ENCODE results near the gene SNAP29.
"Not testable (repeated sequence)": the region's sequence is repeated elsewhere in the genome, so short reads cannot be mapped to it uniquely, and the experiment has no call there.

SNAP29 gene

DNA sequence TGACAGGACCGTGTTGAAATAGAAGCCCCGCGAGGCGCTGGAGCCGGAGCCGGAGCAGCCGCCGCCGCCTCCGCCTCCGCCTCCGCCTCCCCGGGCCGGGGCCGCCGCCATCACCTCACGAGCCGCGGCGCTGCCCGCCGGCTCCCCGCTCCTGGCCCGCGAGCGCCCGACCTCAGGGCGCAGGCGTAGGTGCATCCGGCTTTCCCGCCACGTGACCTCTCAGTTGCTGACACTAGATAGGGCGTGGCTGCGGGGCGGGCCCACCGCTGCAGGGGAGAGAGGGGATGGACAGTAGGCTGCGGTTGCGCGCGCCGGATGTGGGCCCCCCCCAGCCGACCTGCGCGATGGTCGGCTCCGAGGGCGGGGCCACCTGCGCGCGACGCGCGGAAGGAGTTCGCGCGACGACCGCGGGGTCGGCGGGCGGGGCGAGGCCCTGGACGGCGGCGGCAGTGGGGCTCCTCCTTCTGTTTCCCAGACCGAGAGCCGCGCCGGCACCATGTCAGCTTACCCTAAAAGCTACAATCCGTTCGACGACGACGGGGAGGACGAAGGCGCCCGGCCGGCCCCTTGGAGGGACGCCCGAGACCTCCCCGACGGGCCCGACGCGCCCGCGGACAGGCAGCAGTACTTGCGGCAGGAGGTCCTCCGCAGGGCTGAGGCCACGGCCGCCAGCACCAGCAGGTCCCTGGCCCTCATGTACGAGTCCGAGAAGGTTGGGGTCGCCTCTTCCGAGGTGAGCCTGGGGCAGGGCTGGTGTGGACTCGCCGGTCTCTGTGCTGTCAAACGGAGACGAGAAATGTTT is at the start of gene SNAP29, which contains the start of gene PI4KA:
TSS of gene SNAP29 (plus strand) at position 393 of the 802 bp plus-strand sequence. CDS start at position 497, 104 bp downstream.
TSS of gene PI4KA (minus strand) at position 197 of the 802 bp plus-strand sequence. CDS start at position 111, 86 bp downstream.
- peak; percentile 97 for DNase-seq (ENCODE audit: low spot score)

DNA sequence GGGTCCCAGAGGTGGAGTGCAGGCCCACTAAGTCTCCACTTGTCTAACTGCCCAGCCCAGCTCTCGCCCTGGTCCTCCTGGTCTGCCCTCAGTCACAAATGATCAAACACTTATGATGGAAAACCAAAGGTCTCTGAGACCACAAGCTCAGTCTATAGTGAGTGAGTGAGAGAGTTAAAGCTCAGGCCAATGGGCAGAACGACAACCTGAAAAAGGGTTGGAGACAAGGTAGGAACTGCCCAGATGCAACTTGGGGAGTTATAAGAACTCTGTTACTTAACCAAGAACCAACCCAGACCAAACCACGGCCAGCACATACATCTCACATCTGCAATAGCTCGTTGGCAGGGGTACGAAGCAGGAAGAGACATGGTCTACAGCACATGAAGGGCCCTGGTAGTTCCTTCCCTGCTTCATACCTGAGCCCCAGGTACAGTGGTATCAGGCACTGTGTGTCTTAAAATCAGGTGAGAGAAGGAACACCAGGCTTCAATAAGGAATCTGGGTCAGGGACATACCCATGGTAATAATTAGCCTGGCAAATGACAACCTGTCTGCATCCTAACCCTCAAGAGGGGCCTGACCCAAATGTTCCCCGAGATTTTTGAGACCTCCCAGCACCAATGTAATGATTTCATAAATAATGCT is 49.1 kb upstream of the SNAP29 start:
- DNase-seq (ENCODE audit: low spot score) = no peak

DNA sequence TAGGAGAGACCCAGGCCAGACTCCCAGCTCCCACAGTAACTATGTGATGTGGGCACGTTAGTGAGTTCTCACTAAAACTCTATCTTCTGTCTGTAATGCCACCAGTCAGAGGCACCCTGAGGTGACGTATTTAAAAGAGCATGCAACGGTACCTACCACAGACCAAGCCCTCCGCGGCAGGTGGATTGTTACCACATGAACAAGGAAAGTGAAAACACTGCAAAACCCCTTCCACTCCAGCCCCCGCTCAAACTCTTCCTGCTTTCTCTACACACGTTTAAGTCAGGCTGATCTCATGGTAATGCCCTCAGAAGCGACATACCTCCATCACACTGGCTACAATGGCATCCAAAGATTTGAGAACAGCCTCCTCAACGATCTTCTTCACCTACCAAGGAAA is 48.2 kb upstream of the SNAP29 start:
- DNase-seq (ENCODE audit: low spot score) = no peak

DNA sequence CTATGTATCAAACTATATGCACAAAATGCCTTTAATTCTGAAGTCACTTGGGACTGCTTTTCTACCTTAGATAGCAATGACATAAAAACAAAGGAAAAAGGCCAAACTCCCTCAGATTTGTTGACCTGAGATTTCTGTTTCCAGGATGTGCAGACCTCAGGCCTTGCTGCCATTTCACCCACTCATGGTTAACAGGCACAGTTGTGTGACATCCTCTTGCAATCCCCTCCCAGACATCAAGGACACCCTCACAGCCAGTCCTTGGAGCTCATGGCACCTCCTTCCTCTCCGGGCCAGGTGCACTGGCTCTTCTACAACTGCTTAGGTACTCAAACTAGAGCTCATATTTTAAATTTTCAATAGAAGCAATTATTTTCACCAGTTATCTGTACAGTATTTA is 47.6 kb upstream of the SNAP29 start:
- no peak for DNase-seq (ENCODE audit: low spot score)

DNA sequence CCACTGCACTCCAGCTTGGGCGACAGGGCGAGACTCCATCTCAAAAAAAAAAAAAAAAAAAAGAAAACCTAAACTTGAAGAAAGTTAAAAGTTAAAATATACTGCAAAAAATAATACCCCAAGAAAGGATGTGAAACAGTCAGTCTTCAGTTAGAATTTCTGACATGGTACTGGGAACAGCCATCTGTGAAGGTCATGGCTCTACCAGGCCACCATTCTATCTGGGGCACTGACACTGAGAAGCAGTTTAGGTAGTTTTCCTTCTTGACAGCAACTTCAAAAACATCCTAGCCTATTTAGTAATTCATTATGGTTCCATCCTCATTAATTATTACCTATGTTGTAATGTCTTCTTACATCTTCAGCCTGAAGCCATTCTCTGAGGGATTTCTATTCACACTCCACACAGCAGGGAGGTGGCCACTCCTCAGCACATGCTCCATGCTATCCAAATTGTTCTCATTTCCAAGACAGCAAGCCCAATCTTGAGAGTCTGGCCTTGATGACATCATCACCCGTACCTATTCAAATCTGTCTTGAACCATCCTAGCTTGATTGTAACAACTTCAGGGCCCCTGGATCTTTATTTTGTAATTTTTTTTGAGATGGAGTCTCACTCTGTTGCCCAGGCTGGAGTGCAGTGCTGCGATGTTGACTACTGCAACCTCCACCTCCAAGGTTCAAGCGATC is 46.7 kb upstream of the SNAP29 start:
- DNase-seq (ENCODE audit: low spot score) = no peak

DNA sequence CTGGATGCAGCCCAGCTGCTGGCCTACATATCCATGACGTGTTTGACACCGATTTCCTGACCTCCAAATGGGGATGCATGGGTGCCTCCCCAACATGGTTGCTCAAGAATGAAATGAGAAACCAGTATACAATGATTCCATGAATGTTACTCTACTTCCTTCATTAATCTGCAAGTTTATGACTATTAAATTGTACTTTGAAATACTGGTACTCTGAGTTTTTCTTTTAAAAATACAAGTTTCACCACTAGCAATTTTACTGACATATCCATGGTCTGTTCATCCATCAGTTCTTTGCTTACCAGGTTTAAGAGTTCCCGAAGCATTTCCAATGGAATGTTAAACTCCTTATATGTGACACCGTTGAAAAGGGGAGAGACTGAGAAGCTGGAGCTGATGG is 45.8 kb upstream of the SNAP29 start:
- DNase-seq (ENCODE audit: low spot score) = no peak

DNA sequence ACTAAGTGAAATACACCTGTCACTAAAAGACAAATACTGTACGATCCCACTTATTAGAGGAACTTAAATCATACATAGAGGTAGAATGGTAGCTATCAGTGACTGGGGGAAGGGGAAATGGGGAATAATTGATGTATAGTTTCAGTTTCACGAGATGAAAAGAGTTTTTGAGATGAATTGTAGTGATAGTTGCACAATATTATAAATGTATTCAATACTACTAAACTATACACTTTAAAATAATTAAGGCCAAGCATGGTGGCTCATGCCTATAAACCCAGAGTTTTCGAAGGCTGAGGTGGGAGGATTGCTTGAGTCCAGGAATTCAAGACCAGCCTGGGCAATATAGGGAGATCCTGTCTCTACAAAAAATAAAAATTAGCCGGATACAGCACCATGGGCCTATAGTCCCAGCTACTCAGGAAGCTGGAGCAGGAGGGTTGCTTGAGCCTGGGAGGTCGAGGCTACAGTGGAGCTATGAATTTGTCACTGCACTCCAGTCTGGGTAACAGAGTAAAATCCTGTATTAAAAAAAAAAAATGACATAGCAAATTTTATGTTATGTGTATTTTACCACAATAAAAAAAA is 44.5 kb upstream of the SNAP29 start:
- no peak for DNase-seq (ENCODE audit: low spot score)

DNA sequence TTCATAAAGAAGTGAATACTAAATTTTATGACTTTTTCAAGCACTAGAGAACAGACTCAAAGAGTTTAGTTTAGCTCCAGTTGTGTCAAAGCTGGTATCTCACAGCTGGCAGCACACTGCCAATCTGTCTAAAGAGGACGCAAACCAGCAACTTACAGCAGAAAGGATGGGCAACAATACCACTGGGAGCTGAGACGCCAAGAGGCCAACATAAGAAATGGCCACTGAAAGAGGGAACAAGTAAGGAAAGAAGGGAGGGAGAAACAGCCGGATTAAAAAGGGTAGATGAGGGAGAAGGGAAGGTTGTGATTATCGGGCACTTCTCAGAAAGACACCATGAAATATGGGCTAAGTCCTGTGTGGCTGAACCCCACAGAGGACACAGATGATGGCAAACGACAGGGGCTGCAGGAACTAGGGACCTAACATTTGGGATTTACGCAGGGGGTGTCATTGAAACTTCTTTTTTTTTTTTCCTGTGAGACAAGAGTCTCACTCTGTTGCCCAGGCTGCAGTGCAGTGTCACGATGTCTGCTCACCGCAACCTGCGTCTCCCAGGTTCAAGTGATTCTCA is 43.2 kb upstream of the SNAP29 start:
- DNase-seq (ENCODE audit: low spot score) = no peak

DNA sequence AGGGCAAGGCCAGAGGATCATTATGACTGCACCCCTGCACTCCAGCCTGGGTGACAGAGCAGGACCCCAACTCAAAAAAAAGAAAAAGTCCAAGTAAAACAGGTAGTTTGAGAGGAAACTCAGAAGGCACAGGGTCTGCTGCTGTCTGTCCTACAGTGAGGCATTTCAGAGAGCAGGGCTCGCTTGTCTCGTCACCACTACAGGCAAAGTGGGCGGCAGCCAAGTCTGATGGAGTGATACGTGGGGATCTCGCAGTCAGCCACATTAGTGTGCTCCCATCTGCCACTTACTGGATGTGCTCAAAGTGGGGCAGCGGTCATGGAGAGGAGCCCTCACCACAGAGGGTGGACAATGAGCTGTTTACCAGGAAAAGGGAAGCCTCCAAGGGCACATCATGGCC is 42.2 kb upstream of the SNAP29 start:
- no peak for DNase-seq (ENCODE audit: low spot score)

DNA sequence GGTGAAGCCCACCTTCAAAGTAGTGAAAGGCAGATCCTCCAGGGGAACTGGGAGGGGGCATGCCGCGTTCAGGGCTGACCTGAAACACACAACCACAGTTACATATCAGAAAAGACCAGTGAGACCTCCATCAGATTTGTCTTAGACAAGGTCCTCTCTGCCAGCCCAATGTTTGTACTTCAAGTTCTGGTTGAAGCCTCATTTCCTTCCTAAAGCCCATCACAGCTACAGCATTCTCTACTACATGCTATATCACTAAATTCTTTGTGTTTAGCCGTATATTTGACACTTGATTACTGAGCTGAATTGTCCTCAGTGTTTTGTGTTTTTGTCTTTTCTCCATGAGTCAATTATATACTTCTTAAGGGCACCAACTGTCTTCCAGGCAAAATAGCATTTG is 40.3 kb upstream of the SNAP29 start:
- DNase-seq (ENCODE audit: low spot score) = no peak

DNA sequence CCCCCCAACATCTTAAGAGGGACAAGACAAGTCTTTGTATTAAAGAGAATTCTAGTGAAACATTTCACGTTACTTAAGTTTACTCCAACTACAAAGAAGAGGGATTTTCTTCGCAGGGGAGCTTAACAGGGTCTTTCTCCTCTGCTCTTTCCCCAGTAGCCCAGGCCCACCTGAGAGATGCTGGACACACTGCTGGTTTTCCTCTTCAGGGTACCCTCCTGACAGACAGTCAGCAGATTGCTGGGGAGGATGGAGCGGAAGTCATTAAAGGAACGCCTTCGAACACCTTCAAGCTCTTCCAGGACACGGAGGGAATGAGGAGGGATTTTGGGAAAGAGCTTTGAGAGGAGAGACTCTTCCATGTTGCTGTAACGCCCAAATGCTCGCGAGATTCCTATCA is 39.3 kb upstream of the SNAP29 start:
- no peak for DNase-seq (ENCODE audit: low spot score)

DNA sequence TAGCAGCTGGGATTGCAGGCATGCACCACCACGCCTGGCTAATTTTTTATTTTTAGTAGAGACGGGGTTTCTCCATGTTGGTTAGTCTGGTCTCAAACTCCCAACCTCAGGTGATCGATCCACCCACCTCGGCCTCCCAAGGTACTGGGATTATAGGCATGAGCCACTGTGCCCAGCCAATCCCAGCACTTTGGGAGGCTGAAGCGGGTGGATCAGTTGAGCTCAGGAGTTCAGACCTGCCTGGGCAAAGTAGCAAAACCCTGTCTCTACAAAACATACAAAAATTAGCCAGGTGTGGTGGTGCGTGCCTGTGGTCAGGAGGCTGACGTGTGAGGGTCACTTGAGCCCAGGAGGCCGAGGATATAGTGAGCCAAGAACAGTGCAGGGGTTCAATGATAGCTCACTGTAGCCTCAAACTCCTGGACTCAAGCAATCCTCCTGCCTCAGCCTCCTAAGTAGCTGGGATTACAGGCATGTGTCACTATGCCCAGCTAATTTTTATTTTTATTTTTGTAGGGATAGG is 37.0 kb upstream of the SNAP29 start:
- not testable (repeated sequence) for DNase-seq (ENCODE audit: low spot score)

DNA sequence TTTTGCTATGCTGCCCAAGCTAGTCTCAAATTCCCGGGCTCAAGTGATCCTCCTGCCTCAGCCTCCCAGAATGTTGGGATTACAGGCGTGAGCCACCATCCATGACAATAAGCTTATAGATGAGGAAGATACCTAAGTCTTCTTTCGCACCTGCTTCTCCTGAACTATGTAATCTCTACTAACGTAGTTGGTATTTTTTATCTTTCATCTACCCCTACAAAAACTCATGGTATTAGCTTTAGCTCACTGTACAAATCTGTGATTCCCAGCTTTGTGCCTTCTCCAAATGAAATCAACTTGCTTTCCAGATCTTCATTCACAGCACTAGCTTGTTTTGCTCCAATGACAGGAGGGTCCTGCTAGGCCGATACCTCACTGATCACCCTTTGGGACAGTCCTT is 36.6 kb upstream of the SNAP29 start:
- no peak for DNase-seq (ENCODE audit: low spot score)

DNA sequence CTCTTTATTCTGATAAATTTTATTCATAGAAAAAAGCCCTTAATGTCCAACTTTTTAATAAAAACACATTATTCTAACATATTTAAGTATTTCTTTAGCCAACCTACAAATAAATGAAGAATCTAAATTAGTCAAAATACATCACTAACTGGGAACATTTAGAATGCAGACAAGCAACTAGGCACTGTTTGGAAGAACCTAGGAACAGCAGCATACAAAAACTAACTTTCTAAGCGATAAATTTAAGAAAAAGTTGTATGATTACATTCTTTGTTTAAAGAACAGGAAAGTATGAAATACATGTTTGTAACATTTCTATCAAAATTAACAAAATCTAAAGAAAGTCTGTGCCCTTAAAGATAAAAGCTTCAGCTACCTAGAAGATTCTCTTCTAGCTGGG is 35.5 kb upstream of the SNAP29 start:
- no peak for DNase-seq (ENCODE audit: low spot score)

DNA sequence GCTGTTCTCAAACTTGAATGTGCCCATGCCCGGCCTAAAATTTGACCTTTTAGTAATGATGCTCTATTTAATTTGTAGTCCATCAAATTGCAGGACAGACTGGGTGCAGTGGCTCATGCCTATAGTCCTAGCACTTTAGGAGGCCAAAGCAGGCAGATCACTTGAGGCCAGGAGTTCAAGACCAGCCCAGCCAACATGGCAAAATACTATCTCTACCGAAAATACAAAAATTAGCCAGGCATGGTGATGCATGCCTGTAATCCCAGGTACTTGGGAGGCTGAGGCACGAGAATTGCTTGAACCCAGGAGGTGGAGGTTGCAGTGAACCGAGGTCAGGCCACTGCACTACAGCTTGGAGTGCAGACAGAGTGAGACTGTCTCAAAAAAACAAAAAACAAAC is 33.6 kb upstream of the SNAP29 start:
- not testable (repeated sequence) for DNase-seq (ENCODE audit: low spot score)

DNA sequence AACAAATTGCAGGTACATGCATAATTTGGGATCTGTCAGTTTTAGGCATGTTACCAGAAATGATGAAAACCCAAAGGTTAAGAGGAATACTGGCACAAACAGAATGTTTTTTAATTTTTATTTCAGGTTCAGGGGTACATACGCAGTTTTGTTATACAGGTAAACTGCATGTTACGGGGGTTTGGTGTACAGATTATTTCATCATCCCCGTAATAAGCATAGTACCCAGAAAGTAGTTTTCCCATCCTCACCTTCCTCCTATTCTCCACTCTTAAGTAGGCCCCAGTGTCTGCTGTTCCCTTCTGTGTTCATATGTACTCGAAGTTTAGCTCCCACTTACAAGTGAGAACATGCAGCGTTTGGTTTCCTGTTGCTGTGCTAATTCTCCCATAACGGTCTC is 33.2 kb upstream of the SNAP29 start:
- DNase-seq (ENCODE audit: low spot score) = no peak

DNA sequence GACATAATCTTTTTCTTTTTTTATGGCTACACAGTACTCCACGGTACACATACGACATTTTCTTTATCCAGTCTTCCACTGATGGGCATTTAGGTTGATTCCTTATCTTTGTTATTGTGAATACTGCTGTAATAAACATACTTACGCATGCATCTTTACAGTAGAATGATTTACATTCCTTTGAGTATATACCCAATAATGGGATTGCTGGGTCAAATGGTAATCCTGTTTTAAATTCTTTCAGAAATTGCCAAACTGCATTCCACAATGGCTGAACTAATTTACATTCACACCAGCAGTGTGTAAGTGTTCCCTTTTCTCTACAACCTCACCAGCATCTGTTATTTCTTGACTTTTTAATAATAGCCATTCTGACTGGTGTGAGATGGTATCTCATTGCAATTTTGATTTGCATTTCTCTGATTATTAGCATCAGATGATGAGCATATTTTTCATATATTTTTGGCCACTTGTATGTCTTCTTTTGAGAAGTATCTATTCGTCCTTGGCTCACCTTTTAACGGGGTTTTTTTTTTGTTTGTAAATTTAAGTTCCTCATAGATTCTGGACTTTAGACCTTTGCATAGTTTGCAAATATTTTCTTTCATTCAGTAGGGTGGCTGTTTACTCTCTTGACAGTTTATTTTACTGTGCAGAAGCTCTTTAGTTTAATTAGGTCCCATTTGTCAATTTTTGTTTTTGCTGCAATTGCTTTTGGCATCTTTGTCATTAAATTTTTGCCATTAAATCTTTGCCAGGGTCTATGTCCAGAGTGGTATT is 32.2 kb upstream of the SNAP29 start:
- DNase-seq (ENCODE audit: low spot score) = not testable (repeated sequence)

DNA sequence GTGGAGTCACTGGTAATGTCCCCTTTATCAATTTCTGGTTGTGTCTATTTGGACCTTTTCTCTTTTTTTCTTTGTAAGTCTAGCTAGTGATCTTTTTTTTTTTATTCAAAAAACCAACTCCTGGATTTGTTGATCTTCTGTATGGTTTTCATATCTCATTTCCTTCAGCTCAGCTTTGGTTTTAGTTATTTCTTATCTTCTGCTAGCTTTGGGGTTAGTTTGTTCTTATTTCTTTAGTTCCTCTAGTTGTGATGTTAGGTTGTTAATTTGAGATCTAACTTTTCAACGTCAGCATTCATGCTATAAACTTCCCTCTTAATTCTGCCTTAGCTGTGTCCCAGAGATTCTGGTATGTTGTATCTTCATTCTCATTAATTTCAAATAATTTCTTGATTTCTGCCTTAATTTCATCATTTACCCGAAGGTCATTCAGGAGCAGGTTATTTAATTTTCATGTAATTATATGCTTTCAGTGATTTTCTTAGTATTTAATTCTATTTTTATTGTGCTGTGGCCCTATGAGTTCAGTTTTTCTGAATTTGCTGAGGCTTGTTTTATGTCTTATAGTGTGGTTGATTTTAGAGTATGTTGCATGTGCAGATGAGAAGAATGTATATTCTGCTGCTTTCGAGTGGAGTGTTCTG is 29.2 kb upstream of the SNAP29 start:
- no peak for DNase-seq (ENCODE audit: low spot score)

DNA sequence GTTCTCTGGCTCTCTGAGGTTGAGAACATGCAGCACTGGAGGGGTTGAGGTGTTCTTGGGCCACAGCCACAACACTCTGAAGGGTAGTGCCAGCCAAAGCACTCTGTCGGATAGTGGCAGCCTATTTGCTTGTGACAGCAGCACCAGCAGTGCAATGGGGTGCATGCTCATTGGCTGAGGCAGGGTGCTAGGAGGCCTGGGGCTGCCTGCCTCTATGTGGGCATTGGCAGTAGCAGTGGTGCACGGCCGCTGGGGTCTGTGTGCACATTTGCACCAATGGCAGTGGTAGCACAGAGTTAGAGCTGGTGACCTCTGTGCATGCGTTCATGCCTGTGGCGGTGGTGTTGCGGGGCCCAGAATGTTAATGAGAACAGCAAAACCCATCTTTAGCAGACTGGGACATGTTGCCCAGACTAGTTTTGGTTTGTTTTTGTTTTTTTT is 25.6 kb upstream of the SNAP29 start:
- no peak for DNase-seq (ENCODE audit: low spot score)

DNA sequence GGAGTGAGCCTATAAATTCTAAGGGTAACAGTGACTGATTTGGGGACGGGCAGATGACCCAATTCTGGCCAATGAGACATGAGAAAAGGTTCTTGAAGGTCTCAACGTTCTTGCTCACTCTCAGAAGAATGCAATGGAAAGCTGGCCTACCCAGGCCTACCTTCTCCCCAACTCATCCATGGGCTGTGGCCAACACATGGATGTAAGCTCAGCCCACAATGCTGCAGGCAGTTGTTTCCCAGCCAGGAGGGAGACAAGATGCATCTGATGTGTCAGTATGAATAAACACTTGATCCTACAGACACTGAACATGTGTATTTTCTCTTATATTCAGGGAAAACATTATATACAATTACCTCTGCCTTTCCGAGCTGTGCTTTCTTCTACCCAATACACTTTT is 24.6 kb upstream of the SNAP29 start:
- DNase-seq (ENCODE audit: low spot score) = no peak

DNA sequence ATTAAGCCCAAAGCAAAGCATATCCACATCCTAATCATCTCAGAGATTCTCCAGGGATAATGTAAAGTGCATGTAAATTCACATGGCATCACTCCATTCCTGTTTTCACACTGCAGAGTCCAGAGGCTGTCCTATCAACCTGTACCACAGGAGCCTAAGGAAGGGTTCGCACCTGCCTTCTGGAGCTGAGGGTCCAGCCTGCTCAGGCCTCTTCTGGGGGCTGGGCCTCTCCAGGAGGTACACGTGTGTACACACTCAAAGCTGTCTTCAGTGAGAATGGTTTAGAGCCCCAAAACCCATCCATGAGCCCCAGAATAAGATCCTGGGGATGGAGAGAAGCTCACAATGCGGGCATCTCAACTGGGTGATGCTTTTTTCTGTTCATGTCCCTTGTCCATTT is 24.1 kb upstream of the SNAP29 start:
- no peak for DNase-seq (ENCODE audit: low spot score)

Data from LoVo (cell line).